Anterior cingulate cortex (tissue), 58 donors: ENCODE measurements around the gene FYCO1.

ENCODE experiments used
- DNase-seq, 58 donors: peaks; one replicate each; lab custom pipeline; 2025; lab: John Stamatoyannopoulos, UW

Gene FYCO1

DNA sequence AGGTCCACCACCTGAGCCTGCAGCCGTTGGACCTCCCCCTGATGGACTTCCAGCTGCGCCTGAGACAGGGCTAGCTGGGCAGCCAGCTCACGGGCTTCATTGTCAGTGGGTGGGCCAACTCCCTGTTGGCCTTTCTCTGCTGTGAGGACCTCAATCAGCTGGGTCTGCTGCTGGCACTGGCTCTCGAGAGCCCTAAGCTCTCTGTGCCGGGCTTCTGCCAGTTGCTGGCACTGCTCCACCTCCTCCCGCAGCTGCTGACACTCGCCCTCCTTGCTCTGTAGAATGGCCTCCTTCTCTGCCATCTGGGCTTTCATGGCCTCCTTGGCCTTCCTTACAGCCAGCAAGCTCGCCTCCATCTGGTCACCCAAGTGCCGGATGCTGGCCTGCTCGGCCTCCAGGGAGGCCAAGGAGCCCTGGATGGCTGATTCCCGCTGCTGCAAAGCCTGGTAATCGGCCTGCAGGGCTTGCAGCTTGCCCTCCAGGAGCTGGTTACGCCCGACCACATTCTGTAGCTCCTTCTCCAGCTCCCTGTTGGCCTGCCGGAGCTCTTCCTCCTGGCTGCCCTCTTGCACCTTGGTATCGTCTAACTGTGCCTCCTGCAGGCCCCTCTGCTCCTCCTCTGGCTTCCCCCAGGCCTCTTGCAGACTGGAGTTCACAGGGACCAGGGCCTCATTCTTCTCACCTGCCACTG is 28.5 kb downstream of the FYCO1 start:
- DNase-seq: peak in 47 of 58 donors; percentile 7 to 74 (median 48)

DNA sequence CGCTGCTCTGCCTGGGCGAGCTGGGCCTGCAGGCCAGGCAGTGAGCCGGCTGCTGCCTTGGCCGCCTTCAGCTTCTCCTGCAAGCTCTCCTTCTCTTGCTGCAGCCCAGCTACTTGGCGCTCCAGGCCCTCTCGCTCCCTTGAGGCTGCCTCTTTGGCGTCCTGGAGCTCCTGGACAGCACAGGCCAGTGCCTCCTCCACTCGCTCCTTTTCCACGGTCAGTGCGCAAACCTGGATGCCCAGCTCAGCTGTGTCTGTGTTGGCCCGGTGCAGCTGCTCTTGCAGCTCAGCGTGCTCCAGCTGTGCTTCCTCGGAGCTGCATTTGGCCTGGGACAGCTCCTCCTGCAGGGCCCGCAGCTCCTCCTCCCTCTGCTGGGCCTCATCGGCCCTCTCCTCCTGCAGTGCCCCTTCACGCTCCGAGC is 29.2 kb downstream of the FYCO1 start:
- peak in 1 of 58 donors; percentile 32 for DNase-seq

DNA sequence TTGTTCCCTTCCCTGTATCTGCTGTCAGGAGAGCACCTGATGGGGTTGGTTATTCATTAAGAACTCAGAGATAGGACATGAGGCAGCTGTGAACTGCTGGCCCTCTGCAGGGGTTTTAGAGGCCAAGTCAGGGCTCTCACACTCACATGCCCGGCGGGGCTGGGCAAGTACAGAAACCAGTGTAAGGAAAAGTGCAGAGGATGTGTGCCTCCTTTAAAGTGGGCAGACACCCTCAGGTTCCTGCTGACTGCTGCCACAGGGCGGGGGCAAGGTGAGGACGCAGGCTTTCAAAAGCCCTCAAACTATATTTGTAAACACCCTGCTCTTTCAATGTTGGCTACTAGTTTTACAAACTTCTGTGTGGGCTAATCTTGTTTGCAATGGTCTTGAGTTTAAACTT is 30.0 kb downstream of the FYCO1 start:
- DNase-seq: no peak

GRCh38 chr3:45965253-45965652 is 30.4 kb downstream of the FYCO1 start:
- no peak for DNase-seq

DNA sequence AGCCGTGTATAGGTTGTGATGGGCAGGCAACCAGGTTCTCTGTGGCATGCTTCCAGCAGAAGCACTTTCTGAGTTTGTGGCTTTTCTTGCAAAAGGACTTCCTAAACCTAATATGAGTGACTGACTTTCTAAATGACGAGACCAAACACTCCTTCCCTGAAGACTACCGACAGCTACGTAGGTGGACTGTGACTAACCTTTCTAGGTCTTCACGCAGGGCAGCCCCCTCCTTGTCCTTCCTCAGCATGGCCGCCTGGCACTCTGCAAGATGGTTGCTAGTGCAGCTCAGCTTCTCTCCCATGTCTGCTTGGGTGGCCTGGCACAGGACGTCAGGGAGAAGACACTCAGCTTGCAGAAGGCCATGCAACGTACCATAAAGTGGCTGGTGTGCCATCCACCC is 31.5 kb downstream of the FYCO1 start:
- no peak for DNase-seq

DNA sequence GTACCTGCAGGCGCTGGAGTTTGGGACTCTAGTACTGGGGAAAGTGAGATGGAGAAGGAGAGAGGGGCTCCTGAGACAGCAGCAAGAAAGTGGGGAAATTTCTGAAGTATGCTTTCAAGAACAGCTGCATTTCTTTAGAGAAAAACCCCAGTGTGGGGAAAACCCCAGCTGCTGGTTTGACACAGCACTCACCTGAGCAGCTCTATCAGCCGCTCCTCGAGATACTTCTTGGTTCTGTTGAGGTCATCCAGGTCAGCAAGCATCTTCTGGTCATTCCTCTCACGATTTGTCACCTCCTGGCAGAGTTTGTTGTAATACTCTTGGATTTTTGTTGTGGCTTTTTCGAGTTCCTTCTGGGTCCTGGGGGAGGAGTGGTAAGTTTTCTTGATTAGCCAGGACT is 33.6 kb downstream of the FYCO1 start:
- no peak for DNase-seq

- DNase-seq: no peak
These were observed 35.3 kb downstream of the FYCO1 start for GRCh38 chr3:45960289-45960688.

GRCh38 chr3:45959201-45959600 is 36.4 kb downstream of the FYCO1 start:
- DNase-seq: no peak

DNA sequence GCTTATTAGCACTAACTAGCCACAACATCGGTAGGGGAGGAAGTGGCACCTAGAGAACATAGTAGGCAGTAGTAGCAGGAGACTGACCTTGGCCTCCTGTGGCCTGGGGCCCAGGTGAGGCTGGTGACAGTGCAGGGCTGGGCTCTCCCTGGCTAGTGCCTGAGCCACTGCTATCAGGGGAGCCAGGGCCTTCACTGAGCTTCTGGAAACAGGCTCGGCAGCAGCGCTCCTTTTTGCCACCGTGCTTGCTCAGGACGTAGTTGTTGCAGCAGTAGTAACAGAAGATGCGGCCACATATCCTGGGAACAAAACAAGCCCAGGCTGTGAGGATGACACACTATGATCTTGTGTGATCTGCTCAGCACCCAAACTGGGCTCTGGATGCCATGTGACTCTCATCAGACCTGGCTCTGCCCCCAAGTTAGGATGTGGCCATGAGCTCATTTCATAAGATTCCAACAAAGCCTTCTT is 37.3 kb downstream of the FYCO1 start:
- peak in 2 of 58 donors; percentile 9 to 48 for DNase-seq

- peak in 37 of 58 donors; percentile 5 to 68 (median 39) for DNase-seq
These were observed 38.0 kb downstream of the FYCO1 start for GRCh38 chr3:45957586-45957985.

GRCh38 chr3:45955706-45956105 is 39.9 kb downstream of the FYCO1 start:
- no peak for DNase-seq

DNA sequence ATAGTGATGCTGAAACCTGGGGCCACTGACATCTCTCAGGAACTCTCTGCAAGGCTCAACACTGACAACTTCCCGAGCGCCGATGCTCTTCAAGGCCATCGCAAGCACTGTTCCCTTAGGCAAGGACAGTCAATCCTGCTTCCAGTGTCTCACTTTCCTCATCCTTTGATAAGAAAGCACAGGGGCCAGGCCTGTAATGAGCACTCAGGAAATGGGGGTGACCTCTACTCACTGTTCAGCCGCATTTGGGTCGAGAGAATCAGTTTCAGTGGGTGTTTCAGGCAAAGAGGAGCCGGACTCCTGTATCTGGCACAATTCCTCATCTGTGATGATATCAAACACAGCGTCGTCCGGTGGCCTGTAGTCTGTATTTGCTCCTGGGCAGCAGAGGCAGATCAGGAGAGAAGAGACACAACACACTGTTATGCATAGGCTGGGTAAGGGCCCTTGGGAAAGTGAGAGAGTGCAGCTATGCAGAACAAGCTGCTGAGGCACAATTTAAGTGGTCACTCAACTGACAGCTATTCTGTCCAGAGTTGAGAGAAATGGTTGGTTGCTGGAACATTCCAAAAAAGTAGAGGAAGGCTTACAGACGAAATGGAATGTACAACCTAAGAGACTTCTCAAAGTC is 40.5 kb downstream of the FYCO1 start:
- DNase-seq: no peak

DNA sequence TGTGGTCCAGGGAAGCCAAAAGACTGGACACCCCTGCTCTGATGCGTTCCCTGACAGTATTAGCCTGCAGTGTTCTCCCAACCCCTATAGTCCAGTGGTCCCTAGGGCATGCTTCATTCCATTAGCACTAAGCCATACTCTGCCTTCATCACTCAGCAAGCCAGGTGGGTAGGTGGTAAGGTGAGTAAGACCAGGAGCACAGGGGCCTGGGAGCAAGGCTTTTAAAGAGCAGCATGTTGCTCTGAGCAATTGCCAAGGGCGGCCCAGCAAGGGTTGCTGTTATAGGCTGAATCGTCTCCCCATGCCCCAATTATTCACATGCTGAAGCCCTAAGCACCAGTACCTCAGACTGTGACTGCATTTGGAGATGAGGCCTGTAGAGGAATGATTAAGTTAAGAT is 41.3 kb downstream of the FYCO1 start:
- DNase-seq: no peak

DNA sequence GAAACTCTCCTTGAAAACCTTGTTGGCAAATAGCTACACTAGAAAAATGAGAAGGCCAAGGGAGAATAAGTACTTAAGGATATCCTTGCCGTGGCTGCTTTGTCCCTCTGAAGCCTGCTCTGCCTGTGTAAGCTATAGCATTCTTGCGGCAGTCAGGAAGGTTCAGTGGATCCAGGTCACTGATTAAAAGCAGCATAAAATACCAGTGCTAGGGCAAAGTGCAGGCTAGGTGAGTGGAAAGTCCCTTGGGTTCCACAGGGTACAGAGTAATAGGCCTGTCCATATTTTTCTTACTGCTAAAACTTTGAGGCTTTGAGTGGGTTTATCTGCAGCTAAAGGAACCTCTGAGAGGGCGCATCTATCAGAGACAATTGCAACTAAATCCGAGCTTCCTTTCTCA is 42.1 kb downstream of the FYCO1 start:
- no peak for DNase-seq

DNA sequence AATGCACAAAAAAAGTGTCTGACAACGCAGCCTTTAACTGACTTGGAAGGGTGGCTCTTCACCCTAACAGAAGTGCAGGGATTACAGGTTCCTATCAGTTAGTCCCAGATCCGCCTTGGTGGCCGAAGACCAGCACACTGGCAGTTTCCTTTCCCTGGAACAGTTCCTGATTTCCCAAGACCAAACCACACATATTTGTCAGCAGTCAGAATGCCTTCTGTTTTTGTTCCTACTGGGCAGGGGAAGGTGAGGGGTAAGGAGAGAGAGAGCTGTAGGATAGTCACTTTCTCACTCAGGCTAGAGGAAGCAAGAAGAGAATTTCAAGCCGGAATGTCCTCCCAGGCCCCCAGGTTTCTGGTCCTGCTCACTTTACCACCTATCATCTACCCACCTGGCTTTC is 43.2 kb downstream of the FYCO1 start:
- no peak for DNase-seq

- DNase-seq: no peak
These were observed 43.7 kb downstream of the FYCO1 start for GRCh38 chr3:45951946-45952345.

- no peak for DNase-seq
These were observed 44.7 kb downstream of the FYCO1 start for GRCh38 chr3:45950686-45951600.

GRCh38 chr3:45950131-45950530 is 45.5 kb downstream of the FYCO1 start:
- no peak for DNase-seq

DNA sequence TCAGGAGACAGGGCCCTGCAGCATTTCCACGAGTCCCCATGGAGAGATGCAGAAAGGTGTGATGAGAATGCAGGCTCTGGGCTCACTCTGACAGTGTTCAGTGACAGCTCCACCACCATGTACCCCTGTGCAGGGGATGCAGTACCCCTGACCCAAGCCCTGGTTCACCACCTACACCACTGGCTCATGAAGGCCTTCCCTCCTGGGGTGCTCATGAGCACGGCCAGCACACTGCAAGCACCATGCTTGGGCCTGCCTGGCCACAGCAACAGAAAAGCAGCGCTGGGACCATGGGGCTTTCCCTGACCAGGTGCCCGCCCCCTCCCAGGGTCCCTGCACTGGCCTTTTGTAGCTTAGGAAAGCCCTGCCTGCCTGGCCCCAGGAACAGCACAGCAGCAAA is 46.2 kb downstream of the FYCO1 start:
- no peak for DNase-seq

GRCh38 chr3:45948881-45949280 is 46.7 kb downstream of the FYCO1 start:
- DNase-seq: no peak

DNA sequence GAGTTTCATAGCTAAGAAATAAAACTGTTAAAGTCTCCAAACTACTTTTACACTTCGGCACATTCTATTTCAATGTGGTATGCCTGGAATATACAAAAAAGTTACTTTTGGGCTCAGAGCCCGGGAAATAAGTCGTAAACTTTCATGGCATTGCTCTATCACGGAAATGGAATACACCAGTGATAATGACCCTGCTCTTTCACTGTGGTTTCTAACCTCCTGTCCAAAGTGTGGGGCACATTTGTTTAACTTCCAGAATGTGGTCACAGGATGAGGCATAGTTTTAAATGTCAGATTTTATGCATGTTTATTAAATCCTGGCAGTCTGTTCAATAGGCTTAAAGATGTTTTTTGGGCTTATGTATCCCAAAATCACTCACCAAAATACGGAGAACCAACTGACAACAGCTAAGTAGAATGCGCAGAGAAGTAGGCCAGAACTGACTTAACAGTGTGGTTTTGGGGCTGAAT is 47.3 kb downstream of the FYCO1 start:
- DNase-seq: no peak
